Pancreas (tissue), 10 donors: ENCODE measurements around the gene DLG1. TPM values are rescaled to one million over a fixed set of nuclear protein-coding genes. Genes with fewer than 3 reads are reported as not detected.

Source experiments
- ATAC-seq, 4 donors: fragments of 200-7000 bp; cut with Tn5 transposase; one replicate each; pipeline versions ENCODE4 v1.8.0 to v1.9.1; 2020; ENCODE audit warnings: mild to moderate bottlenecking in 4 of 4, moderate library complexity in 4 of 4
- DNase-seq, 6 donors: peaks; one replicate each; pipeline ENCODE4 v3.0.0-alpha.2; 2020
- FAIRE-seq: peaks from 2 replicates; lab custom pipeline; 2012; peaks lifted over from hg19 to GRCh38; lab: Jason Lieb, UNC
- H3K27ac ChIP-seq, 4 donors: fragments of 200-600 bp; sonication (generic); 1 replicate in 3 of 4; 2 replicates in 1 of 4; pipeline versions ENCODE4 v1.5.0 to v1.8.0; 2020
- H3K27me3 ChIP-seq, 4 donors: fragments of 200-600 bp; one replicate each; pipeline ENCODE4 v1.8.0; 2021
- H3K36me3 ChIP-seq, 3 donors: fragments of 200-600 bp; sonication (generic) in 1 of 3; one replicate each; pipeline versions ENCODE4 v1.5.0 to v1.8.0; 2020 to 2021
- H3K4me1 ChIP-seq, 3 donors: fragments of 200-600 bp; one replicate each; pipeline ENCODE4 v1.8.0; 2021
- H3K4me3 ChIP-seq, 4 donors: fragments of 200-600 bp; sonication (generic) in 2 of 4; one replicate each; pipeline versions ENCODE4 v1.5.0 to v1.8.0; 2020 to 2021
- H3K9me3 ChIP-seq, 4 donors: fragments of 200-600 bp; one replicate each; pipeline ENCODE4 v1.8.0; 2021
- CTCF ChIP-seq, 4 donors: fragments of 200-600 bp; sonication (generic) in 3 of 4; IDR thresholded peaks; one replicate each; pipeline versions ENCODE4 v1.5.0 to v1.8.0; 2021; ENCODE audit warnings: antibody characterized with exemption in 4 of 4
- WGBS, 2 donors: extraction: QIAGEN DNeasy Blood & Tissue Kit; methylation state at CpG; one replicate each; pipeline ENCODE4 v1.1.7; 2013; 5-methylcytosine and 5-hydroxymethylcytosine counted together
- intact Hi-C, 3 donors: fragments of 100-400 bp; cut with DNase I; formaldehyde crosslinking; loops; one replicate each; pipeline versions ENCODE4 v1.11.1 to v1.14.2; 2022
- polyA plus RNA-seq, 2 donors: library from polyadenylated mRNA; stranded (reverse); fragments of 200-250 nt; gene quantifications; one replicate each; pipeline ENCODE4 v1.2.3, GENCODE V29; 2013
- total RNA-seq, 6 donors: library from RNA; stranded (reverse); fragmentation: NEBNext Ultra II Directional in 4 of 6; extraction: Animal tissue kit (Norgen Biotek cat#: 25700) in 4 of 6; gene quantifications; one replicate each; pipeline versions ENCODE4 v1.2.1 to v1.2.4, GENCODE V29; 2021 to 2023
- donor health status: healthy with polysubstance abuse.
- donor health status: DM: no; HTN: no; CAD: no; lungs with moderate emphysema.
- donor health status: DM: no; HTN: no; CAD: no.
- donor health status: control.
- donor health status: control.
- donor health status: Bipolar disorder and iron deficiency.
- donor health status: DM: yes; HTN: yes; CAD: no.
- donor health status: DM: no; HTN: no; CAD: no.
- donor health status: DM: no; HTN: no; CAD: no.
- donor health status: DM: yes; HTN: yes; CAD: no.

Gene DLG1
- total and polyA plus RNA-seq, 8 donors: 15.9 to 47.9 (median 28.6) TPM

DNA sequence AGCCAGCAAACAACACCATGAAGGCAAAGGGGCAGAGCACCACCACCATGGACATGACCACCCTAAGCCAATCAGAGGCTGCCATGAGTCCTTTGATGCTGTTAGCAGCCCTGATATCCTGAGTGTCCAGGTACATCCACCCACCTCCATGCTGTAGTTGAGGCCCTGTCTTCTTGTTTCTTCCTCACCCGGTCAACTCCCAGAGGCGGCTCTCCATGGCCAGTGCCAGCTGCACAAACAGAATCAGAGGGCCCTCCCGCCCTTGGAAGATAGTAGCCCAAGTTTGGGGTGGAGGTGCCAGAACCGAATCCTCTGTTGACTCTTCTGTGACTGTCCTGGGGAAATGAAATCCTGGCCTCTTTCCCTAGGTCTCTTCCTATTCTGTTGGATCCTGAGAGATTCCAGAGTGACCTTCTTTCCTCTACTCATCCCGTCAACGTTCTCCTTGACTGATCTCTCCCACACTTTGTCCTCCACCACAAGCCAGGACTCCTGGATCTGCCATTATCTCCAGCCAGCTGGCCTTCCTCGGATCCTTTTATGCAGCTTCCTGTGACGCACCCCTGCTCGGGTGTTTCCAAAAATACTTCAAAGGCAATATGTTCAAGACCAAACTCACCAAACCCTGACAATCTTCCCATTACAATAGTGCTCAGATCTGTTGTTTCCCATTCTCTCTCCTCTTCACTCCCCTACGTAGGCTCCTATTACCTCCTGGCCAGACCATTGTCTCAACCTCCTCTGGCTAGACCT, 45.4 kb upstream of the DLG1 start:
- Histone ChIP-seq H3K36me3 (no peaks in the 10 kb centered on the region), H3K9me3 (no peaks in the 10 kb centered on the region), H3K27ac (no peak overlapping the region), H3K27me3 (no peaks in the 10 kb centered on the region), H3K4me1 (no peaks in the 10 kb centered on the region), H3K4me3 (no peak overlapping the region)
- 73 to 83% methylated on average over 10 of the region's 10 CpGs for WGBS, 2 donors
- no peak for DNase-seq
- no peak for TF ChIP-seq CTCF (IDR thresholded peaks at IDR 0.05)
- FAIRE-seq: no peak
- intact Hi-C loops: no loop called here
- ATAC-seq: no peak

DNA sequence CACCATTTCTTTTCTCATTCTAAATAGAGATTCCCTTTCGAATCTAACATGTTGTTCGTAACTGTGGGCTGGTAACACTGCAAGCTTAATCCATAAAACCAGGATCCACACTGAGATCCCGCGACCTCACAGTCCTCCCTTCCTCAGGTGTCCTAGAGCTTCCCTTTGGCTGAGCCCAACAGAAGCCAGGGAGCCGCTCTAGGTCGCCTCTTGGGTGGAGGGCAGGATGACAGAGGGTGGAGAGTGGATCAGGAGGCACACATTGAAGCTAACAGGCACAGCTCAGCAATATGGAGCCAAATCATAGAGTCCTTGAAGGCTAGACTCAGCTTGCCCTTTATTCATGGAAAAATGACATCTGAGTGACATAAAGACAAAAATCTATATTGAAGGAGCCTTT, 44.7 kb upstream of the DLG1 start:
- H3K4me1 ChIP-seq: no peaks in the 10 kb centered on the region
- 88 to 93% methylated on average over 6 of the region's 6 CpGs for WGBS, 2 donors
- intact Hi-C loops: no loop called here
- H3K9me3 ChIP-seq: no peaks in the 10 kb centered on the region
- ATAC-seq (no peak), FAIRE-seq (no peak), DNase-seq (no peak)
- no peak overlapping the region for H3K27ac ChIP-seq
- no peak for TF ChIP-seq CTCF (IDR thresholded peaks at IDR 0.05)
- H3K4me3 ChIP-seq: no peak overlapping the region
- H3K27me3 ChIP-seq: no peaks in the 10 kb centered on the region
- no peaks in the 10 kb centered on the region for H3K36me3 ChIP-seq

GRCh38 chr3:197340521-197340871, 42.1 kb upstream of the DLG1 start:
- no peak overlapping the region for H3K4me3 ChIP-seq
- no peaks in the 10 kb centered on the region for H3K9me3 ChIP-seq
- H3K36me3 ChIP-seq: no peaks in the 10 kb centered on the region
- FAIRE-seq (no peak), ATAC-seq (no peak), DNase-seq (no peak)
- no peak overlapping the region for H3K27ac ChIP-seq
- intact Hi-C loops: no loop called here
- H3K4me1 ChIP-seq: no peaks in the 10 kb centered on the region
- H3K27me3 ChIP-seq: no peaks in the 10 kb centered on the region
- TF ChIP-seq CTCF (IDR thresholded peaks at IDR 0.05): no peak

DNA sequence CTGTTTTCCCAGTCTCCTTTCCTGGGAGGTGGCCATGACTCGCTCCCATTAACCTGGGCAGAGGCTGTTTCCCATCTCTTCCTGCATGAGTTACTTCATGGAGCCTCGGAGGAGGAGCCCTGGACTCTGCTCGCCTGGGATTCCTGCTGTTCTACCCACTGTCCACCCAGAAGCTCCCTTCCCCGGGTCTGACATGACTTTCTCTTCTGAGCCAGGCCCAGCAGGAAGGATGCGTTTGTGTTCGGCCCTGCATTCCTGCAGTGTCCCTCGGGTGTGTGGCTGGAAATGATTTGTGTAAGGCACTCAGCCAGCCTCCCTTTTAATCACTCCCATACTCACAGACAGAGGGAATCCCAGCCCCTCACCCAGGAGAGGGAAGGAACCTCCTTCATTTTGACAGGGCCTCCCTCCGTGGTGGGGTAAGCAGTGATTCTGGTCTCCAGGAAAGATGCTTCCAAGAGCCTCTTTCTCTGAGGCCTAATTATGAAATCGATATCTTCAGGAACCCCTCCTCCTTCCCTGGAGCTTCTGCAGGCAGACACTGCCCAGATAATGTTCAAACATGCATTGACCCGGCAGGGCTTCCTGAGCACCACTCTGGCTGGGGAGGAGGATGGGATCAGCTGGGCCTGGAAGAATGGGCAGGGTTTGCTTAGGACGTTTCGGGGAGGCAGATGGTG, 41.6 kb upstream of the DLG1 start:
- no peaks in the 10 kb centered on the region for H3K36me3 ChIP-seq
- no peak for DNase-seq
- TF ChIP-seq CTCF (IDR thresholded peaks at IDR 0.05): no peak
- FAIRE-seq: no peak
- no peaks in the 10 kb centered on the region for H3K4me1 ChIP-seq
- H3K4me3 ChIP-seq: no peak overlapping the region
- H3K27ac ChIP-seq: no peak overlapping the region
- intact Hi-C loops: no loop called here
- H3K27me3 ChIP-seq: no peaks in the 10 kb centered on the region
- H3K9me3 ChIP-seq: no peaks in the 10 kb centered on the region
- ATAC-seq: no peak
- WGBS, 2 donors: 63 to 68% methylated on average over 12 of the region's 12 CpGs

DNA sequence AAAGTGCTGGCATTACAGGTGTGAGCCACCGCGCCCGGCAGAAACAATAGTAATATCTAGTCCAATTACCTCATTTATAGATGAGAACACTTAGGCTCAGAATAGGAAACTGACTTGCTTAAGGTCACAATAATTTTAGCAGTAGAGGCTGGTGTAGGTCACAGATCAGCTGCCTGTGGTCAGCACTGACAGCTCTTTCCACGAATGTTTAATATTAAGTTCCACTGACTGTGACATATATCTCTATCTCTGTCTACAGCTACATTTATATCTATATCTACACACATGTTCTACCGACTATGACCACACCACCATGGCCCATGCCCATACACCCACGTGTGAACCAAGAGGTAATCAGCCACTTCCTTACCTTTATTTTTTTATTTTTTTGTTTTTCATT, 40.2 kb upstream of the DLG1 start:
- WGBS, 2 donors: 88 to 91% methylated on average over 6 of the region's 6 CpGs
- ATAC-seq (no peak), FAIRE-seq (no peak), DNase-seq (no peak)
- TF ChIP-seq CTCF (IDR thresholded peaks at IDR 0.05): no peak
- Histone ChIP-seq H3K4me1 (no peaks in the 10 kb centered on the region), H3K27me3 (no peaks in the 10 kb centered on the region), H3K4me3 (no peak overlapping the region), H3K36me3 (no peaks in the 10 kb centered on the region), H3K9me3 (no peaks in the 10 kb centered on the region), H3K27ac (no peak overlapping the region)
- intact Hi-C loops: no loop called here
